IMR-90 (cell line): Measurements from ENCODE around the gene MACF1.

Experiments used
- BHLHE40 ChIP-seq: fragments of 150-350 bp; IDR thresholded peaks from 2 replicates; pipeline ENCODE4 v1.6.1; 2016; ENCODE audit warnings: mild to moderate bottlenecking, low read depth, low read length
- CEBPB ChIP-seq: IDR thresholded peaks from 2 replicates; pipeline ENCODE4 v1.6.1; 2012; ENCODE audit warnings: low read depth, low read length, improper control_type of control experiment
- MAFK ChIP-seq: IDR thresholded peaks from 2 replicates; pipeline ENCODE4 v1.6.1; 2012; ENCODE audit warnings: low read depth, low read length, improper control_type of control experiment
- MAZ ChIP-seq: IDR thresholded peaks from 2 replicates; pipeline ENCODE4 v1.6.1; 2012; ENCODE audit warnings: low read depth, mild to moderate bottlenecking, low read length, improper control_type of control experiment, moderate library complexity, borderline replicate concordance
- MXI1 ChIP-seq: IDR thresholded peaks from 2 replicates; pipeline ENCODE4 v1.6.1; 2012; ENCODE audit warnings: low read depth, mild to moderate bottlenecking, low read length, moderate library complexity, borderline replicate concordance
- NFE2L2 ChIP-seq: fragments of 150-350 bp; IDR thresholded peaks from 2 replicates; pipeline ENCODE4 v1.6.1; 2016; ENCODE audit warnings: low read depth, mild to moderate bottlenecking, low read length
- POLR2A ChIP-seq: IDR thresholded peaks from 2 replicates; pipeline ENCODE4 v1.6.1; 2012; ENCODE audit warnings: mild to moderate bottlenecking, low read depth, low read length
- RAD21 ChIP-seq: IDR thresholded peaks from 2 replicates; pipeline ENCODE4 v1.6.1; 2012; ENCODE audit warnings: low read length, improper control_type of control experiment
- RCOR1 ChIP-seq: IDR thresholded peaks from 2 replicates; pipeline ENCODE4 v1.6.1; 2012; ENCODE audit warnings: mild to moderate bottlenecking, low read length, improper control_type of control experiment; ENCODE audit not compliant: insufficient replicate concordance
- RFX5 ChIP-seq: IDR thresholded peaks from 2 replicates; pipeline ENCODE4 v1.8.0; 2012; ENCODE audit warnings: low read depth, mild to moderate bottlenecking, low read length, moderate library complexity
- SMC3 ChIP-seq: fragments of 150-350 bp; IDR thresholded peaks from 2 replicates; pipeline ENCODE4 v1.6.1; 2016; ENCODE audit warnings: low read depth, mild to moderate bottlenecking, antibody characterized with exemption, low read length, moderate library complexity
- TF ChIP-seq, protein P1 (sequence below): conservative IDR thresholded peaks from 2 replicates; pipeline ENCODE4 v1.5.1; 2012; ENCODE audit warnings: mild to moderate bottlenecking, low read depth, low read length, improper control_type of control experiment
- TF ChIP-seq, protein P2 (sequence below): fragments of 150-350 bp; IDR thresholded peaks from 2 replicates; pipeline ENCODE4 v1.6.1; 2017; ENCODE audit warnings: mild to moderate bottlenecking, antibody characterized with exemption, low read length, low read depth

DNA sequence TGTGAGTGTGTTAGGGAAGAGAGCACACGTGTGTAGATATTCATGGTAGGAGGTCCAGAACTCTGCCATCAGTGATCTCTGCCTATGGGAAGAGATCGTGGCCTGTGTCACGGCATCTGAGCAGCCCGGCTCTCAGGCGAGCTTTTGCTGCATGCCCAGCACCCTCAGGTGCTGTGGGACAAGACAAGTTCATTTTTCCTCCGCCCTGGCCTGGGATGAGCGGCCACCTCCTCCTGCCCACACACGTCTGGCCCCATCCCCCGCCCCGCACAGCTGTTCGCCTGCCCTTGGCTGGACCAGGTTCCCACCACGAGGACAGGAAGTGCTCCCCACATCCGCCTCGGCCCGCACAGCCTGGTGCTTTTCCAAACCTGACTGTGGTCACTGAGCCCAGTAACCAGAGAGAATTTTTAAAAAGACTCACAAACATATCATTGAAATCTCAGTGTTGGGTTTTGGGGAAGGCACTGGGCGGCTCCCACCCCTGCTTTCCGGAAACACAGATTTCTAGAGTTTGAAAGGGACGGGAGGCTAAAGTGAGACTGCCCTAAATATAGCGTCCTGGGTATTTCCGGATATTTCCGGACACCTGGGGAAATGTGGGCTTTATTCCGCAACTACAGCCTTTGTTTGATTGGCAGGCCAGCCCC, 305.0 kb downstream of the MACF1 start:
- TF ChIP-seq, protein P1, sequence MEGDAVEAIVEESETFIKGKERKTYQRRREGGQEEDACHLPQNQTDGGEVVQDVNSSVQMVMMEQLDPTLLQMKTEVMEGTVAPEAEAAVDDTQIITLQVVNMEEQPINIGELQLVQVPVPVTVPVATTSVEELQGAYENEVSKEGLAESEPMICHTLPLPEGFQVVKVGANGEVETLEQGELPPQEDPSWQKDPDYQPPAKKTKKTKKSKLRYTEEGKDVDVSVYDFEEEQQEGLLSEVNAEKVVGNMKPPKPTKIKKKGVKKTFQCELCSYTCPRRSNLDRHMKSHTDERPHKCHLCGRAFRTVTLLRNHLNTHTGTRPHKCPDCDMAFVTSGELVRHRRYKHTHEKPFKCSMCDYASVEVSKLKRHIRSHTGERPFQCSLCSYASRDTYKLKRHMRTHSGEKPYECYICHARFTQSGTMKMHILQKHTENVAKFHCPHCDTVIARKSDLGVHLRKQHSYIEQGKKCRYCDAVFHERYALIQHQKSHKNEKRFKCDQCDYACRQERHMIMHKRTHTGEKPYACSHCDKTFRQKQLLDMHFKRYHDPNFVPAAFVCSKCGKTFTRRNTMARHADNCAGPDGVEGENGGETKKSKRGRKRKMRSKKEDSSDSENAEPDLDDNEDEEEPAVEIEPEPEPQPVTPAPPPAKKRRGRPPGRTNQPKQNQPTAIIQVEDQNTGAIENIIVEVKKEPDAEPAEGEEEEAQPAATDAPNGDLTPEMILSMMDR: no peak
- TF ChIP-seq POLR2A: no peak
- no peak for TF ChIP-seq MAZ
- TF ChIP-seq RAD21: no peak
- TF ChIP-seq BHLHE40: no peak
- no peak for TF ChIP-seq MAFK
- no peak for TF ChIP-seq CEBPB
- TF ChIP-seq NFE2L2: no peak
- TF ChIP-seq MXI1: no peak
- TF ChIP-seq RCOR1: no peak
- TF ChIP-seq, protein P2, sequence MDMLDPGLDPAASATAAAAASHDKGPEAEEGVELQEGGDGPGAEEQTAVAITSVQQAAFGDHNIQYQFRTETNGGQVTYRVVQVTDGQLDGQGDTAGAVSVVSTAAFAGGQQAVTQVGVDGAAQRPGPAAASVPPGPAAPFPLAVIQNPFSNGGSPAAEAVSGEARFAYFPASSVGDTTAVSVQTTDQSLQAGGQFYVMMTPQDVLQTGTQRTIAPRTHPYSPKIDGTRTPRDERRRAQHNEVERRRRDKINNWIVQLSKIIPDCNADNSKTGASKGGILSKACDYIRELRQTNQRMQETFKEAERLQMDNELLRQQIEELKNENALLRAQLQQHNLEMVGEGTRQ: no peak
- no peak for TF ChIP-seq RFX5
- TF ChIP-seq SMC3: no peak
